ENCODE data around the gene TXLNA. TPM values are rescaled to one million over a fixed set of nuclear protein-coding genes. Genes with fewer than 3 reads are reported as not detected.

The TXLNA gene
- total RNA-seq, 4 donors from 2014 or later = 50.0 to 72.0 (median 56.3) TPM

DNA sequence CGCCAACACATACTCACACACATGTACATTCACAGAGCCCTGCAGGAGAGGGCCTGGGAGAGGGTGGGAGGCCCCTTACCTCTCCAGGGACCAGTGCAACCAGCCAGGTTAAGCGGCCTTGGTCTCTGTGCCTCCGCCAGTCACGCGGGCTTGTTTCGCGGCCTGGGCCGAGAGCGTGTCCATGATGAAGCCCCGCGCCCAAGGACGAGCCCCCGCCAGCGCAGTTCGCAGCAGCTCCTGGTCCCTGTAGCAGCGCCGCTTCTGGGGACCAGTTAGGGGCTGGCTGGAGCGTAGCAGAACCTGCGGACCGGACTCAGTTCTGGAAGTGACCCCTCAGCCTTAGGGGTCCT, 60.3 kb downstream of the TXLNA start:
- Histone ChIP-seq H3K9me3 (no peaks in the 10 kb centered on the region), H3K4me3 (peak overlapping the region; percentile 54), H3K4me1 (peaks cover 32% of the 10 kb centered on the region), H3K27me3 (no peaks in the 10 kb centered on the region), H3K27ac (peak overlapping the region; percentile 59), H3K36me3 (peaks cover 7% of the 10 kb centered on the region)
- TF ChIP-seq, protein P1, sequence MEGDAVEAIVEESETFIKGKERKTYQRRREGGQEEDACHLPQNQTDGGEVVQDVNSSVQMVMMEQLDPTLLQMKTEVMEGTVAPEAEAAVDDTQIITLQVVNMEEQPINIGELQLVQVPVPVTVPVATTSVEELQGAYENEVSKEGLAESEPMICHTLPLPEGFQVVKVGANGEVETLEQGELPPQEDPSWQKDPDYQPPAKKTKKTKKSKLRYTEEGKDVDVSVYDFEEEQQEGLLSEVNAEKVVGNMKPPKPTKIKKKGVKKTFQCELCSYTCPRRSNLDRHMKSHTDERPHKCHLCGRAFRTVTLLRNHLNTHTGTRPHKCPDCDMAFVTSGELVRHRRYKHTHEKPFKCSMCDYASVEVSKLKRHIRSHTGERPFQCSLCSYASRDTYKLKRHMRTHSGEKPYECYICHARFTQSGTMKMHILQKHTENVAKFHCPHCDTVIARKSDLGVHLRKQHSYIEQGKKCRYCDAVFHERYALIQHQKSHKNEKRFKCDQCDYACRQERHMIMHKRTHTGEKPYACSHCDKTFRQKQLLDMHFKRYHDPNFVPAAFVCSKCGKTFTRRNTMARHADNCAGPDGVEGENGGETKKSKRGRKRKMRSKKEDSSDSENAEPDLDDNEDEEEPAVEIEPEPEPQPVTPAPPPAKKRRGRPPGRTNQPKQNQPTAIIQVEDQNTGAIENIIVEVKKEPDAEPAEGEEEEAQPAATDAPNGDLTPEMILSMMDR (IDR thresholded peaks at IDR 0.05) = no peak
- TF ChIP-seq POLR2A (IDR thresholded peaks at IDR 0.05) (no peak), POLR2AphosphoS5 (IDR thresholded peaks at IDR 0.05) (no peak), EP300 (IDR thresholded peaks at IDR 0.05) (no peak)
- 53% methylated on average over 3 of the region's 20 CpGs for WGBS
- peak in 1 of 2 donors; percentile 65 for DNase-seq (ENCODE audit: low spot score in 2 of 2)

DNA sequence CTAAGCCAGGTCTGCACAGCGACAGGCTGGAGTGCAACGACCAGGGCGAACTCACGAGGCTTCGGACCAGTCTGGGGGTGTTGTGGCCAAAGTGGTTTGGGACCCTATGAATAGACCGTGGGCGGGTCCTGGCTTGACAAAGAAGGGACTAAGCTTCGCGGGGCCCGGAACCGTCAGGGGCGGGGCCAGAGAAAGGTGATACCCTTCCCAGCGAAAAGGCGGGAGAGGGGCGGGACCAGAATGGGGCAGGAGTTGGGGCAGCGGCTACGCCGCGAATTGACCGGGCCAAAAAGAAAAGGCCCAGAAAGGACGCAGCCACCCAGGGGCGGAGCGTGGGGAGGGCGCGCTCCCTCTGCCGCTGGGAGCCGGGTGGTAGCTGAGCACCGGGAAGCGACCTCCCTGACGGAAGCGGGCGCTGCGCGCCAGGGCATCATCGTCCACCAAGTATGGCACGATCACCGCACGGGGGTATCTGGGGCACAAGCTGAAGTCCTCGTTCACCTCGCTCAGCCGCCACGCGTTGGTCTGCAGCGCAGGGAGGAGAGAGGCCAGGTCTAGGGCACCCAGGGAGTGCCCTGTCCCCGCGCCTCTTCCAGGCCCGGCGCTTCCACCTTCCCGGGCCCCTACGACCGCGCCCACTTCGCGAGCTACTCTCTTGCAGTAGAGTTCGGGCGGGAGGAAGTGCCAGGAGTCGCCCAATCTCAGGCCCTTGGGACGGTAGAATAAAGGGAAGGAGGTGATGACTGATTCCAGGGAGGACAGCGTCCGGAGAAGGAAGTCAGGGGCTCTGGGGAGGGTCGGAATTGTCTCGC, 60.9 kb downstream of the TXLNA start:
- peak overlapping the region; percentile 54 for H3K4me3 ChIP-seq
- TF ChIP-seq POLR2AphosphoS5 (IDR thresholded peaks at IDR 0.05) = no peak
- peak in 1 of 2 donors; percentile 29 for TF ChIP-seq POLR2A (IDR thresholded peaks at IDR 0.05)
- H3K36me3 ChIP-seq = peaks cover under 1% of the 10 kb centered on the region
- H3K4me1 ChIP-seq = peaks cover 32% of the 10 kb centered on the region
- peak; percentile 84 to 86 for DNase-seq (ENCODE audit: low spot score in 2 of 2)
- H3K27me3 ChIP-seq = no peaks in the 10 kb centered on the region
- peak overlapping the region; percentile 59 for H3K27ac ChIP-seq
- WGBS = 5% methylated on average over 22 of the region's 62 CpGs
- no peaks in the 10 kb centered on the region for H3K9me3 ChIP-seq

DNA sequence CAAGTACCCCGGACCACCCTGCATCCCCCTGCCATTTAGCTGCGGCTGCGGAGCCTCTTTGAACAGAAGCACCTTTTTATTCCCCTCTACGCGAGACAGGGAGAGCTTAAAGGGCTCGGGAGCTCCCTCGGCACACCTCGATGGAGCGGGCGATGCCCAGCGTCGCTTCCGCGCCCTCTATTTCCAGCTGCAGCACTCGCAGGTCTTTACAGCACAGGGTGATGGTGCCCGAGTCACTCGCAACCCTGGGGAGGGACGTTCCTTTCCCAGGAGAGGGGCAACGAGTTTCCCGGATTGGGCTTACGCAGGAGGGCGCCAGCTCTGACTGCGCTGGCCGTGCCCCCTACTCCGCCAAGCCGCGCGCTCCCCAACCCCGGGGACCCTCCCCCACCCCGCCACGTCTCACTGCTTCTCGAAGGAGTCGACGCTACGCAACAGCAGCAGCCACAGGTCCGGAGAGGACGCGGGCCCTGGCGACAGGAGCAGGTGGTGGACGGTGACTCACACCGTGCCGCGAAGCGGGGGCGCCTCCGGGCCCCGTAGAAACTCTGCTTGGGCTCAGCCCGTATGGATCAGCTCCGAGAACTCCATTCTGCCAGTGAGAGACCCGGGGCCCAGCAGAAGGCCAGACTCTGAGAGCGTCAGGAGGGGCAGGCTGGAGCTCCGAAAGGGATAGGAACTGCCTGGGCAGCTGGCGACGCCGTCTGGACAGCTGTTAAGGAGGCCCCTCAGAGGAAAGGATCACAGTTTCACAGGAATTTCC, 61.7 kb downstream of the TXLNA start:
- no peaks in the 10 kb centered on the region for H3K36me3 ChIP-seq
- peaks cover 32% of the 10 kb centered on the region for H3K4me1 ChIP-seq
- H3K27me3 ChIP-seq = no peaks in the 10 kb centered on the region
- H3K27ac ChIP-seq = peak overlapping the region; percentile 59
- H3K9me3 ChIP-seq = no peaks in the 10 kb centered on the region
- WGBS = no CpG with 5 or more reads among the region's 55 CpGs
- no peak for TF ChIP-seq EP300 (IDR thresholded peaks at IDR 0.05)
- TF ChIP-seq, protein P1 (IDR thresholded peaks at IDR 0.05) = no peak
- TF ChIP-seq POLR2A (IDR thresholded peaks at IDR 0.05) = no peak
- TF ChIP-seq POLR2AphosphoS5 (IDR thresholded peaks at IDR 0.05) = no peak
- H3K4me3 ChIP-seq = peak overlapping the region; percentile 54
- DNase-seq (ENCODE audit: low spot score in 2 of 2) = peak; percentile 83 to 84

DNA sequence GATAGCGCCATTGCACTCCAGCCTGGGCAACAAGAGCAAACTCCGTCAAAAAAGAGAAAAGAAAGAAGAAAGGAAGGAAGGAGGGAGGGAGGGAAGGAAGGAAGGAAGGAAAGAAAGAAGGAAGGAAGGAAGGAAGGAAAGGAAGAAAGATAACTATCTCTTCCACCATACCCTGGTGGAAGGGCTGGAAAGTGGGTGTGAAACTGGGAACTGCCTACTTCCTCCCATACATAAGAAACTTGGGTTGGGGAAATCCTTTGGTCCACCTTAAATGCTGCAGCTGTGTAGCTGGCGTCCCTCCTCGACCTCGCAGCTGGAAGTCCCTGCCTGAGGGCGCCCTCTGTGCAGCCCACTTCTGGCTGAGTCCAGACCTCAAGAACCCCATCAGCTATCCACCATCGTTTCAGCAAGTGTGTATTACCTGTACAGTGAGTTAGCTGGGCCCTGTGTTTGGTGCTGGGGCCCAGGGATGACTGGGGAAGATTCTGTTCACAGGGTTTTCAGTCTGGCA, 62.9 kb downstream of the TXLNA start:
- no peaks in the 10 kb centered on the region for H3K36me3 ChIP-seq
- H3K9me3 ChIP-seq = no peaks in the 10 kb centered on the region
- no peak overlapping the region for H3K4me3 ChIP-seq
- no peak for DNase-seq (ENCODE audit: low spot score in 2 of 2)
- no peak overlapping the region for H3K27ac ChIP-seq
- 25% methylated on average over 7 of the region's 7 CpGs for WGBS
- peaks cover 41% of the 10 kb centered on the region for H3K4me1 ChIP-seq
- H3K27me3 ChIP-seq = no peaks in the 10 kb centered on the region
- no peak for TF ChIP-seq EP300 (IDR thresholded peaks at IDR 0.05)
- TF ChIP-seq, protein P1 (IDR thresholded peaks at IDR 0.05) = no peak
- TF ChIP-seq POLR2A (IDR thresholded peaks at IDR 0.05) = no peak
- TF ChIP-seq POLR2AphosphoS5 (IDR thresholded peaks at IDR 0.05) = no peak

DNA sequence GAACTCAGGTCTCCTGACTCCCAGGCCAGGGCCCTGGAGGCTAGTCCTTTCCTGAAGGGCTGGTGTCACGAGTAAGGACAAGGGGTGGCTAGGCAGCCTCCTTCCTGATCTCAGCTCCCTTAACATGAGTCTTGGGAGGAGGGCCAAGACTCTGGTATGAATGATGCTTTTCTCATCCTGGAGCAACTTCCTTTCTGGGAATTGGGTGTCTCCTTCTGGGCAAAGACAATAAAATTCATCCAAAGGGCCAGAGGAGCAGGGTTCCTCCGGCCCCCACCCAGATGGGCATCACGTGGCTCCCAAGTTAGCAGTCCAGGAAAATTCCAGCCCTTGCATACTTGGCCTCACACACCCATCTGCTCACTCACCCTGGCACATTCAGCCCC, 67.4 kb downstream of the TXLNA start, which contains the start of gene FAM167B:
TSS of gene FAM167B (plus strand) at position 335 of the 386 bp plus-strand sequence. CDS start 200 bp downstream, outside the sequence.
- Histone ChIP-seq H3K36me3 (no peaks in the 10 kb centered on the region), H3K27ac (peak within 1 kb of the TSS; percentile 23), H3K9me3 (no peaks in the 10 kb centered on the region), H3K4me1 (peaks cover 41% of the 10 kb centered on the region), H3K4me3 (no peak within 1 kb of the TSS), H3K27me3 (no peaks in the 10 kb centered on the region)
- WGBS = 17% methylated on average over 3 of the region's 3 CpGs
- DNase-seq (ENCODE audit: low spot score in 2 of 2) = peak in 1 of 2 donors; percentile 72
- TF ChIP-seq POLR2AphosphoS5 (IDR thresholded peaks at IDR 0.05) (no peak), EP300 (IDR thresholded peaks at IDR 0.05) (no peak), POLR2A (IDR thresholded peaks at IDR 0.05) (no peak)
- TF ChIP-seq, protein P1 (IDR thresholded peaks at IDR 0.05) = no peak
